ENCODE data around the gene DOK7. TPM values are rescaled to one million over a fixed set of nuclear protein-coding genes. Genes with fewer than 3 reads are reported as not detected.

DOK7 gene
- total RNA-seq, 1 experiment from 2014 or later = 9.6 TPM

DNA sequence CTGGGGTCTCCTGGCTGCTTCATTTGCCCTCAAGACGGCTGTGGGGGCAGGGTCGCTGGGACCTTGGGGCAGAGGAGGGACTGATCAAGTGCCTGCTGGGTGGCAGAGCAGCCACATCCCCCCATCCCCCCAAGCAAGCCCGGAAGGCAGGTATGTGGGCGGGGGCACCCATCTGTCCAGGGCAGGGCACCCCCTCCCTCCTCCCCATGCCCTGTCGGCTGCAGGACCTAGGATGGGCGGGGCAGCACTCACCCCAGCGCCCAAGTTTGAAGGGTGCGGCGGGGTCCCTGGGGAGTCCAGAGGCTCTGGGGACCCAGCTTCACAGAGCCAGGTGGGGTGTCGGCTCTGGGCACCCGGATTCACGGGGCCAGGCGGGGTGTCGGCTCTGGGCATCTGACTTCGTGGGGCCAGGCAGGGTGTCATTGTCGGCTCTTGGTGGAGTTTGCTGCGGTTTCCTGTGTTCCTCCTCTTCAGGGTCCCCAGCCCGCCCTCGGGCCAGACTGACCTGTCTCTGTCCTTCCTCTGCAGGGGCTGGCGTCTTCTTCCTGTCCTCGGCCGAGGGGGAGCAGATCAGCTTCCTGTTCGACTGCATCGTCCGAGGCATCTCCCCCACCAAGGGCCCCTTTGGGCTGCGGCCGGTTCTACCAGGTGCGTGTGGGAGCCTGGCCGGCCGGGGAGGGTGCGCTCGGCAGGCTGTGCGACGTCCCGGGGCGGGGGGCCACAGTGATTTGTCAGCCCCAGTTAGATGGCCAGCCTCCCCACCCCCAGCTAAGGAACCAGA is 22.1 kb downstream of the DOK7 start:
- Histone ChIP-seq H3K4me3 (no peak overlapping the region), H3K27me3 (no peaks in the 10 kb centered on the region), H3K36me3 (no peaks in the 10 kb centered on the region), H3K9me3 (no peaks in the 10 kb centered on the region)
- no peak for DNase-seq

DNA sequence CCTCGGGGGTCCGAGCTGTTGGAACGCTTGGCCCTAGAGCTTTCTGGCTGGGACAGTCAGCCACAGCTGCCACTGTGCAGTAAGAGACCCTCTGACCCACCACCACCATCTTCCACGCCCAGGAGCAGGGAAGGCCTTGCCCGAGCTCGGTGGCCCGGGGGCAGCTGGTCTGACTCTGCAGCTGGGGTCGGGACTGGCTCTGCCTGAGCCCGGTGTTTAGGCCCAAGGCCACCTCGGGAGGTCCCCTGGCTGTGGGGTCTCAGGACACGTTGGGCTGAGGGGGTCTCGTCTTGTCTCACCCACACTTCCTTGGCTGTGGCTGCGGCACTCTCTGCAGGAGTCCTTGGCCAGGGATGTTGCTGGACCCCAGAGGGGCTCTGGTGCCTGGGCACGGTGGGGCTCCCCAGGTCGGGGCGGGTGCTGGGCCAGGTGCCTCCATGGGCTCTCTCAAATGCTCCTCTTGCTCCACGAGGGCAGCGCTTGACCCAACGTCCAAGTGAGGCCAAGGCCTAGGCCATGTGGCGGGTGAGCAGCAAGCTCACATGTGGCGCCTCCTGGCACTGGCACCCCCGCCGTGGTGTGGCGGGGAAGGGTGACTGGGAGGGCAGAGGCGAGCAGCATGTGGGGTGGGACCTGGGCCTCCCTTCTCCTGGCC is 22.9 kb downstream of the DOK7 start:
- no peaks in the 10 kb centered on the region for H3K36me3 ChIP-seq
- no peak overlapping the region for H3K4me3 ChIP-seq
- no peak for DNase-seq
- H3K9me3 ChIP-seq = no peaks in the 10 kb centered on the region
- no peaks in the 10 kb centered on the region for H3K27me3 ChIP-seq

DNA sequence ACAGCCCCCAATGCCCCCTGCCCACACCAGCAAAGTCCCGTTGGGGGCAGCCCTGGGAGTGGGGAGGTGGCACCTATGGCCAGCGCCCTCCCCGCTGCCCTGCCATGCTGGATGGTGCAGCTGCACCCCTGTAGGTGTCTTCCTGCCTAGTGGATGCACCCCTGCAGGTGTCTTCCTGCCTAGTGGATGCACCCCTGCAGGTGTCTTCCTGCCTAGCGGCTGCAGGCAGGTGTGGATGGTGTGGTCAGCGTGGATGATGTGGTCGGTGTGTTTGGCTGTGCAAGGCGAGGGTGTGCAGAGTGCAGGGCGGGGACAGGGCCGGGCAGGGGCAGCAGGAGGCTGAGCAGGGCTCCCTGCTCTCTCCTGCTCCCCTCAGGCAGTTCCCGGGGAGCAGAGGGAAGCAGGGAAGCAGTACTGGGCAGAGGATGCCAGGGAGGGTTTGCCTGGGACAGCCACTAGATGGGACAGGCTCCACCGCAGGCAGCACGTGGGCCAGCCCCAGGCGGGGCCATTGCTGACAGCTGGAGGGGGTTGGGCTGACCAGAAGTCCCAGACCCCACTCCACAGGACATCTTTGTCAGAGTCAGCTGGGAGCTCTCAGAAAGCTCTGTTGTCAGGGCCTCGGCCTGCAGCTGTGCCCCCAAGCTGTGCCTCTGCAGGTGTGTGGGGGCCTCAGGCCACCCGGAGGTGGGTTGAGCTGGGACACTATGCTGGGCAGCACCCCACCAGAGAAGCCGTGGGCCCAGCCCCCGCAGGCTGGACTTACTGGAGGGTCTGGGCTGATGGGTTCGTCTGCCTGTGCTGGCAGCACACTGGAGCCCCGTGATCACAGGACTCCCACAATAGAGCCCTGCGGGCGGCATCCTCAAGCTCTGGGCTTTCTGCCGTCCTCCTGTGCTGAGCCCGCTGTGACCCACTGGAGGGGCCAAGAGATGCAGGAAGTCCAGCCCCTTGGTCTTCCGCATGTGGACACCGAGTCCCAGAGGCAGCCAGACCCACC is 23.7 kb downstream of the DOK7 start:
- no peak overlapping the region for H3K4me3 ChIP-seq
- no peak for DNase-seq
- no peaks in the 10 kb centered on the region for H3K36me3 ChIP-seq
- no peaks in the 10 kb centered on the region for H3K9me3 ChIP-seq
- H3K27me3 ChIP-seq = no peaks in the 10 kb centered on the region

- Histone ChIP-seq H3K27me3 (no peaks in the 10 kb centered on the region), H3K4me3 (no peak overlapping the region), H3K9me3 (no peaks in the 10 kb centered on the region), H3K36me3 (no peaks in the 10 kb centered on the region)
- DNase-seq = no peak
These were observed 24.8 kb downstream of the DOK7 start for GRCh38 chr4:3487861-3488260.

DNA sequence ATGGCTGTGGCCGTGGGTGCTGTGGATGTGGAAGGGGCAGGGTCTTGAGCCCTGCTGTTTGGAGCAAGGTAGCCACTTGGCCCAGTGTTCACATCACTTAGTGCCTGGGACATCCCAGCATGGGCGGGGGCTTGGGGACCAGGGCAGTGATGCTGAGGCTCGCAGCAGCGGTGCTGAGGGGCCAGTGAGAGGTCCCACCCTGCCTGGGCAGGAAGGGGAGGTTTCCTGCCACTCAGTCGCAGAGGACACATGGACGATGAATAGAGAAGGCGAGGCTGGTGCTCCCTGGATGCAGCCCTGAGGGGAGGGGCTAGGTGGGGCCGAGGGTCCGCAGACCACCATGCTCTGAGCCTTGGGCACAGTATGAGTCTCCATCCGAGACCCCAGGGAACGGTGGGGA is 25.7 kb downstream of the DOK7 start:
- no peaks in the 10 kb centered on the region for H3K9me3 ChIP-seq
- no peak for DNase-seq
- no peaks in the 10 kb centered on the region for H3K36me3 ChIP-seq
- H3K4me3 ChIP-seq = no peak overlapping the region
- H3K27me3 ChIP-seq = no peaks in the 10 kb centered on the region

DNA sequence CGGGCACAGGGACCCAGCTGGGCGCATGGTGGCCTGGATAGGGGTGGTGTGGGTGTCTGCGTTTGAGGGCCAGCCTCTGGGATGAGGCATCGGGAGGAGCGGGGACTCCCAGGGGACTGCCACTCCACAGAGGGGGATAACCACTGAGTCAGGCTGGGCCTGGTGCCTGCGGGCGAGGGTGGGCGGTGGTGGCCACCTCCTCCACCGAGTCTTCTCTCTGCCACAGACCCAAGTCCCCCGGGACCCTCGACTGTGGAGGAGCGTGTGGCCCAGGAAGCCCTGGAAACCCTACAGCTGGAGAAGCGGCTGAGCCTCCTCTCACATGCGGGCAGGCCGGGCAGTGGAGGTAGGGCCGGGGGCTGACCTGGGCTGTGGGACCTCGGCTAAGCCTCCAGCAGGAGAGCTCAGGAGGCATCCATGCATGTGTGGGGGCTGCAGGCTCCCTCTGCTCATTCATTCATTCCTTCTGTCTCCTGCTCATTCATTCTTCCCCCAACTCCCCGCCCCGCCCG is 26.4 kb downstream of the DOK7 start:
- Histone ChIP-seq H3K4me3 (no peak overlapping the region), H3K36me3 (no peaks in the 10 kb centered on the region), H3K27me3 (no peaks in the 10 kb centered on the region), H3K9me3 (no peaks in the 10 kb centered on the region)
- DNase-seq = no peak

DNA sequence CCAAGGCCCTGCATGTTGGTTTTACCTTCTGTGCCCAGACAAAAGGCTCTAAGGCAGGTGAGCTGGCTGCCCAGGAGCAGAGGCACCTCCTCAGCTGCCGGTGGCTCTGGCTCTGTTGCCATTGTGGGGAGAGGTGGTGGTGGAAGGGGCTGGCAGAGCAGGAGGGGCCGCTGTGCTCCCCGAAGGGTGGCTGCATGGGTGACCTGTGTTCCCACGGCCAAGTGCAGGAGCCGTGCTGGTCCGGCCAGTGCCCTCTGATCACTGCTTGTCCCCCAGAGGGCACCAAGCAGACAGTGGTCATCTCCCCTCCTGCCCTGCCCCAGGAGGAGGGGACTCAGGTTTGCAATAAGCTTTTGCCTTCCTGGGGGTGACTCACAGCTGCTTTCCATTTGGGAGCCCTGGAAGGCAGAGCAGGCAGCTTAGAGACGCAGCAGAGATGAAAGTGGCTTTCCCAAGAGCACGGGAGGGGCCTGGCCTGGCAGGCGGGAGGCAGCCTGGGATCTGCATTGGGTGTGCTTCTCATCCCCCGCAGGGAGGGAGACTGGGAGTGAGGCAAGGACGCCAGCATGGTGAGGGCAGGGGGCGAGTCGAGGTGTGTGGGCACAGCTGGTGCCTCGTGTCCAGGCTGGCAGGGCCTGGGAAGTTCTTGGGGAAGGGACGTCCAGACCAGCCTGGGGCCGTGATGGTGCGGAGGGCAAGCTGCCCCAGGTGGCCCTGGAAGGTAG is 28.7 kb downstream of the DOK7 start:
- Histone ChIP-seq H3K4me3 (no peak overlapping the region), H3K36me3 (no peaks in the 10 kb centered on the region), H3K9me3 (no peaks in the 10 kb centered on the region), H3K27me3 (no peaks in the 10 kb centered on the region)
- DNase-seq = no peak

DNA sequence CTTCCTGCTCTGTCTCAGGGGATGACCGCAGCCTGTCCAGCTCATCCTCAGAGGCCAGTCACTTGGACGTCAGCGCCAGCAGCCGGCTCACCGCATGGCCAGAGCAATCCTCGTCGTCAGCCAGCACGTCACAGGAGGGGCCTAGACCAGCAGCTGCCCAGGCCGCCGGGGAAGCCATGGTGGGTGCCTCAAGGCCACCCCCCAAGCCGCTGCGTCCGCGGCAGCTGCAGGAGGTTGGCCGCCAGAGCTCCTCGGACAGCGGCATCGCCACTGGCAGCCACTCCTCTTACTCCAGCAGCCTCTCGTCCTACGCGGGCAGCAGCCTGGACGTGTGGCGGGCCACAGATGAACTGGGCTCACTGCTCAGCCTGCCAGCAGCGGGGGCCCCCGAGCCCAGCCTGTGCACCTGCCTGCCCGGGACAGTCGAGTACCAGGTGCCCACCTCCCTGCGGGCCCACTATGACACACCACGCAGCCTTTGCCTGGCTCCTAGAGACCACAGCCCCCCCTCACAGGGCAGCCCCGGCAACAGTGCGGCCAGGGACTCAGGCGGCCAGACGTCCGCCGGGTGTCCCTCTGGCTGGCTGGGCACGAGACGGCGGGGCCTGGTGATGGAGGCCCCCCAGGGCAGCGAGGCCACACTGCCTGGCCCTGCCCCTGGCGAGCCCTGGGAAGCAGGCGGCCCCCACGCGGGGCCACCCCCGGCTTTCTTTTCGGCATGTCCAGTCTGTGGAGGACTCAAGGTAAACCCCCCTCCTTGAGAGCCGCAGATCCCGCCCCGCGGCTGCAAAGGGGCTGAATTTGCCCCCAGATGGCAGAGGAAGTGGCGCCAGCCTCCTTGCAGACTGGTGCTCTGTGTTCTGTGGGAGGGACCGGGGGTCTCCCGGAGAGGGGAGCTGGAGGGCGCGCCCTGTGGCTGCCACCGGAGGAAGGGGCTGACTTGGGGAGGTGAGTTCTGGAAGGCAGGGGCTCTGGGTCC is 29.9 kb downstream of the DOK7 start:
- no peaks in the 10 kb centered on the region for H3K27me3 ChIP-seq
- no peaks in the 10 kb centered on the region for H3K9me3 ChIP-seq
- no peaks in the 10 kb centered on the region for H3K36me3 ChIP-seq
- no peak for DNase-seq
- no peak overlapping the region for H3K4me3 ChIP-seq

GRCh38 chr4:3493720-3494461 is 30.8 kb downstream of the DOK7 start:
- H3K36me3 ChIP-seq = no peaks in the 10 kb centered on the region
- H3K4me3 ChIP-seq = no peak overlapping the region
- H3K27me3 ChIP-seq = no peaks in the 10 kb centered on the region
- H3K9me3 ChIP-seq = no peaks in the 10 kb centered on the region
- DNase-seq = no peak

DNA sequence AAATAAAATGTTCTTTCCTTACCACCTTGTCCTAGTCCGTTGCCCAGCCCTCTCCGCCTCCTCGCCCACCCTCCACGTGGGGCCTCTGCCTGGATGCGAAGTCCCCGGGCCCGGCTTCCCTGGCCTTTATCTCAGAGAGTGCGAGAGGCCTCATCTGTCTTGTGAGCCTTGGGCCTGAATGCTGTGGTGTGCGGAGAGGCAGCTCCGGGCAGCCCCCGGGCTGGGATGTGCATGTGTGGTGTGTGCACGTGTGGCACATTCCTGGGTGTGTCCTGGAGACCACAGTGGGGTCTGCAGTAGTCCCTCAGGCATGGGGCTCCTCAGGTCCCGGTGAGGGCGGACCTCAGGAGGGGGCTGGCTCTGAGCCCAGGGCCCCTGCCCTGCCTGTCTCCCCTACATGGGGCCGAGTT is 31.4 kb downstream of the DOK7 start:
- no peaks in the 10 kb centered on the region for H3K36me3 ChIP-seq
- H3K4me3 ChIP-seq = no peak overlapping the region
- no peaks in the 10 kb centered on the region for H3K9me3 ChIP-seq
- DNase-seq = no peak
- H3K27me3 ChIP-seq = no peaks in the 10 kb centered on the region

- no peak overlapping the region for H3K4me3 ChIP-seq
- no peaks in the 10 kb centered on the region for H3K9me3 ChIP-seq
- no peak for DNase-seq
- no peaks in the 10 kb centered on the region for H3K27me3 ChIP-seq
- no peaks in the 10 kb centered on the region for H3K36me3 ChIP-seq
These were observed 32.3 kb downstream of the DOK7 start for GRCh38 chr4:3495204-3495975.

GRCh38 chr4:3496021-3496420 is 32.9 kb downstream of the DOK7 start:
- no peak overlapping the region for H3K4me3 ChIP-seq
- no peak for DNase-seq
- H3K27me3 ChIP-seq = no peaks in the 10 kb centered on the region
- H3K9me3 ChIP-seq = no peaks in the 10 kb centered on the region
- no peaks in the 10 kb centered on the region for H3K36me3 ChIP-seq

GRCh38 chr4:3497095-3497494 is 34.0 kb downstream of the DOK7 start:
- no peaks in the 10 kb centered on the region for H3K9me3 ChIP-seq
- DNase-seq = no peak
- no peaks in the 10 kb centered on the region for H3K36me3 ChIP-seq
- H3K27me3 ChIP-seq = no peaks in the 10 kb centered on the region
- no peak overlapping the region for H3K4me3 ChIP-seq

Measured in MG63 (cell line).